Germinal center (tissue), 1 donor: ENCODE results near the gene HDAC4.

Source experiments
- DNase-seq: peaks from one replicate; pipeline ENCODE4 v3.0.0; 2012; ENCODE audit warnings: mixed read lengths, low spot score

Gene HDAC4

GRCh38 chr2:239327536-239328350, 73.1 kb downstream of the HDAC4 start:
- no peak for DNase-seq

- DNase-seq, result no peak
These were observed 73.8 kb downstream of the HDAC4 start for GRCh38 chr2:239326831-239327535.

DNA sequence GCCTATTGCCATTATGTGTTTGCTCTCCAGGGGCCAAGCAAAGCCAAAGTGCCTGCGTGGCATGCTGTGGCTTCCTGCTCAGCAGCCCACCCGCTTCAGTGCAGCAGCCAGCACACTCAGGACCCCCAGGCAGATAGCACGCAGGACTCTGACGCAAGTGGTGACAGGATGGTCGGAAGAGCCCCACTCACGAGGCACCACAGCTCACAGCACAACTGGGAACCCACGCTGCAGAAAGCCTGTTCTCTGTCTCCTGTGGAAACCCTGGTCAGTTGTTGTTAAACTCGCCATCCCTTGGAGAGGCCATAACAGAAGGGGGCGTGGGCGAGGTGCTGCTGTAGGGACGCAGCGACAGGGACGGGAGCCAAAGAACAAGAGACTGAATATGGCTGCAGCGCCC, 76.4 kb downstream of the HDAC4 start:
- DNase-seq, result no peak

- DNase-seq, result no peak
These were observed 77.4 kb downstream of the HDAC4 start for GRCh38 chr2:239323447-239323846.

GRCh38 chr2:239322416-239323086, 78.3 kb downstream of the HDAC4 start:
- no peak for DNase-seq

- DNase-seq, result no peak
These were observed 79.0 kb downstream of the HDAC4 start for GRCh38 chr2:239321596-239322415.

- no peak for DNase-seq
These were observed 81.8 kb downstream of the HDAC4 start for GRCh38 chr2:239318790-239319661.

- no peak for DNase-seq
These were observed 82.6 kb downstream of the HDAC4 start for GRCh38 chr2:239318151-239318611.

DNA sequence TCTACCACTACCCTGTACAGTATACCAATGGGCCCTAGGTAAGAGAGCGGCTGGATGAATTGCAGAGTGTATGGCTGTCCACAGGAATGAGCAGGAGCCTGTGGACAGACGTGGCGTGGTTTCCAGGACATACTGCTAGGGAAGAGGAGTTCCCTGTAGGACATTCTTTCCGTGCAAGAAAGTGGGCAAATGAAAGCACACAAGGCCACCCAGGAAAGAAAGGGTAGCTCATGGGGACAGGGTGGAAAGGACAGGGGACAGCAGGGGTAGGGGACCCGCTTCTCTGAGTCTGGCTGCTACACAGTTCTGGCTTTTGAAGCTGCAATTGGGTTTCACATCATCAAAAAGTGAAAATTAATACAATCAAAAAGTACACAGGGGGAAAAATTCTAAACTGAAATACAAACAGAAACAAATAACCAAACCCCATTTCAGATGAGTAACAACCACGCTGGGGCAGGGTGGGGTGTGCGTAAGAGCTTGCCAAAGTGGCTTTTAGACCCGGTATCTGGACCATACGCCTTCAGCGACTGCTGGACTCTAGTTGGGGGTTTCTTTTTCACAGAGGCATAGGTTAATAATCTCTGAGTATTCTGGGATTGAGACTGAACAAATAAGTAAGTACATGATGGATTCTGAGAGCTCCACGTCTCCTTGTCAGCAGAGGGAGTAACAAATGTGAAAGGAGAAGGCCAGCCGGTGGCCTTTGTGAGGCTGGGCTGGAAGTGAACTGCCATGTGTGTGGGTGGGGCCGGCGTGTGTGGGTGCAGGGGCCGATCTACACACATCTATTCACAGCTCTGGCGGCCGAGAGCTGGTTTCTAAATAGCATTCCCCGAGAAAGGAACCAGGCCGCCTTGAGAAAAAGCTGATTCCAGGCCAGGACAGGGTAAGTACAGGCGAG, 84.0 kb downstream of the HDAC4 start:
- DNase-seq, result no peak

- DNase-seq, result no peak
These were observed 85.5 kb downstream of the HDAC4 start for GRCh38 chr2:239315308-239315707.

DNA sequence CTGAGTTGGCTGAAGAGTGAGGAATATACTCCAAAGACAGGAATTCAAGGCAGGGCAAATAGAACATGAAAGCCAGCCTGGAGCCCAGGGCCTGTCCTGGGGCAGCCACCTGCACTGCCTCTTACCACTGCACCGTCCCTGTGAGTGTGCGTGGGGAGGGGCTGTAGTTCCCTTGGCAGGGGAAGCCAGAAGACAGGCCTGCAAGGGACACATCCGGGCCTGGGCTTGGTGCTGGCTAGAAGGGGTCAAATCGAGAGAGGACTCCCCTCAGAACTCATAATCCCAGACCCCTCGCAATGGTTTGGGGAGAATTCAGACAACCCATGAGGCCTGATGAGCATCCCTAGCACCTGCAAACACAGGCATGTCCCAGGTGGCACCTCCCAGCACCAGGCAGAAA, 87.0 kb downstream of the HDAC4 start:
- no peak for DNase-seq

DNA sequence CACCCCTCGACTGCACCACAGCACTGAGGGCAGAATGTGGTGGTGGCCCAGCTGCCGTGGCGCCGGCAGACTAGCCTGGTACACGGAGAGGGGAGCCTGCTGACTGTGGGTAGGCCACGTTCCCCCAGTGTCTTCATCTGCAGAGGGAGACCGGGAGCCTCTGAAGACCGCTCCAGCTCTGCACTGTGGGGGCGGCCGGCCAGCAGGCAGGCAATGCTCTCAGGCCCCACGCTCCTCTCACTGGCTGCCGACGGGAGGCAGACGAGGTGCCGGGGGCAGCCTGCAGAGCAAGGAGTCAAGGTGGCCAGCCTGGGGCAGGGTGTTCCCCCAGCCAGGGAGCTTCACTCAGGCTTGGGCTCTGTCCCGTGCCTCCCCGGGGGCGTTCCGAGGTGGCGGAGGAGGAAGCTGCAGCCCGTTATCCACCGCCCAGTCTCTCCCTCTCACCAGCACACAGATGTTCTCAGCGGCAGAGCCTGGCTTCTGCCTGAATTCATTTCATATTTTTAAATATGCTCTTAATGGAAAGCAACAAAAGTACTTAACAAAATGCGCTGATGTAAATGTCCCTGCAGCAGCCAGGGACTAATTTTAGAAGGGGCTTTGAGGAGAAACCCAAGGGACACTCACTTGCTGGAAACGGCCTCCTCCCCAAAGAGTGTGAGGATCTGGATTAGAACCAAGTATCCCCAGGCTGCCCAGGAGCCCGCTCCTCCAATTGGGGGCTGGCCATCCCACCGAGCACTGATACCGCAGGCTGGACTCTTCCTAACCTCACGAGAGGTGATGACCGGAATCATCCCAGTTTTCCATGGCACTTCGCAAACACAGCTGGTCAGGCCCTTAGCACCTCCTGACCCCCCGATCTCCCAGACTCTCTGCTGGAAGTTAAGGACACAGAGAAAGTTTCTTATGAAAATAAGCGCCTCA, 87.8 kb downstream of the HDAC4 start:
- DNase-seq, result no peak

GRCh38 chr2:239312081-239312511, 88.7 kb downstream of the HDAC4 start:
- no peak for DNase-seq

DNA sequence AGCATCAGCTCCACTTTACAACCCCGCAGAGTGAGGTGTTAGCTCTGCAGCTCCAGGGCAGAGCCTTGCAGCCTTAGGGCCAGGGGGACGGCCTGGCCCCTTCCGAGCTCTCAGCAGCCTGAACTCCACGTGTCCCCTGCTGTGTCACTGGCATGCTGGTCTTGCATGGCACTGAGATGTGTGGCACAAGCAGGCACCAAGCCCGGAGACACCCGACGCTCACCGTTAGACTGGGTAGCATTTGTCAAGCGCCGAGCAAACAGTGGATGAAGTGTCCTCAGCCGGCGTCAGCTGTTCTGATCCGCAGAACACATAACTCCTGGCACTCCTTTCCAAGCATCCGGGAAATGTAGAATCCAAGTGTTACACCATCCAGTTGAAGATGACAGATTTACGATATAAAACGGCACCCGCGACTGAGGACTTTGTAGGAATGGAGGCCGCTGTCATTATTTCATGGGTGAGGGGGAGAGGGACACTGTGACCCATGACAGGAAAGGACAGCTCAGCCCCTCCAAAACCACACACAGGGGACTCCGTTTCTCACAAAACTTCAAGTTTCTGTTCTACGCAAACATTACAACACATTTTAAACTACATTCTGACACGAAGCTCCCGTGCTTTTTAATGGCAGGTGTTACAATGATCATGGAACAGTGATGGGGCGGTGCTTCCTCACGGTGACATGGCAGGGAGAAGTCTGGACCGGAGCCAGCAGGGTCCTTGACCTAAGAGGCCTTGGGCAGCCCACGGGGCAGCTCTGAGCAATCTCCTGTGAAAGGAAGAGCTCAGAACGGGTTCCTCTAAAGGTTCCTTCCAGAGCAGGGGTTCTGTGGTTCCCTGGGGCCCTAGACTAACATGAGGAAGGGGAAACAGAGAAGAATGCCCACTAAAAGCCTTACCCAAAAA, 89.4 kb downstream of the HDAC4 start:
- DNase-seq, result no peak

DNA sequence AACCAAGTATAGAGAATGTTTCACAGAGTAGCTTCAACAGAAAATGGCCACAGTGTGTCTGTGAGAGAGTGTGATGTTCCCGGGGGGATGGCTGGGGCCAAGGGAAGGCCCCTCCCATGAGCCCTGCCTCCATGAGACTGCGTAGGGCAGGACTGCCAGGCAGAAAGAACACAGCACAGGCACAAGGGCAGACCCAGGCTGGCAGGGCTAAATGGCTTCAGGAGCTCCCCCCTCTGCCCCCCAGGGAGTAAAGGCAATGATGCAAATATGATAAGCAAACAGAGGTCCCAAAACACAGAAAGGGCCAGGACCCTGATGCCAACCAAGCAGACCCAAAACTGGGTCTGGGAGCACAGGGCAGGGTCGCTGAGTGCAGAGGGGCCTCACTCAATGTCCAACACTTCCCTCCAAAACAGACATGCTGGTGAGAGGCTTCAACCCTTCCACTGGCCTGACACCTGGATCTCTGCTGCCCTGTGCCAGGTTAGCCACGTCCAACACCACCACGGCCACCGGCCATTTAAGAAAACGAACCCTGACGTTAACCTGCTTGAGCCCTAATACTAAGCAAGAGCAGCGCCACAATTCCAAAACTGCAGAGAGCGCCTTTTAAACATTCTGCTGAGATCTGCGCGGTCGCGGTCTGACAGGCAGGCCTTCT, 90.3 kb downstream of the HDAC4 start:
- no peak for DNase-seq

DNA sequence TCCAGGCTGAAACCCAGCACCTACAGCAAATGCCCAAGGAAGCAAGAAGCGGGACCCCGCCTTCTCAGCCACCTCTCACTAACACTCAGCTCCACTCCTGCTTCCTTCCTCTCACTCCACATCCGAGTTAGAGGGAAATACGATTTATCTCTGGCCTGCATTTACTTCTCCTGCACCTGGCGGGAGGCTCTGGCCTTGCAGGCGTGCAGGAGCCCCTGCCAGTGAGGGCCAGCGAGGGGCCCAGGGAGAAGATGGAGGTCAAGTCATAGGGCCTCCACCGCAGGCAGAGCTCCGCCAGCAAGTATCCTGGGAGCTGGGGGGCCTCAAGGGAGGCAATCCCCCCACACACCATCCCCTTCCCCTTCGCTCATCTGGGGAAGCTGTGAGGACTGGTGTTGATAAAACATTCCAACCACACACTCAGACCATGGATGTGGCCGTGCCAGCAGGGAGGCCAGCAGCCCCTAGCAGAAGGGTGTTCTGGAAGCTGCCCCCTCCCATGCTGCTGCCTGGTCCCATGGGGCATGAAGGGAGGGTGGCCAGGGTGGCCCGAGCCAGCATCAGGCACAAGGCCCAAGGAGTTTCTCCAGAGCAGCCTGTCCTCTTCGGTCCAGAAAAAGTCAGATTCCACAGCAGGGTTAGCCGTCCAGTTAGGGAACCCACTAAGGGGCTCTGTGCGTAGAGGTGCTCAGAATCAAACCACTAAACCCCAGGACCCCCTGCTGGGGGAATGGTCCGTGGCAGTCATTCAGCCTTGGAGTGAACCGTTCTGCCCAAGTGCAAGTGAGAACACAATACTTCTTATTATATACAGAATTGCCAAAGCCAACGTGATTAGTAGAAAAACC, 91.2 kb downstream of the HDAC4 start:
- no peak for DNase-seq
